ENCODE results near the gene RIC8A. TPM values are rescaled to one million over a fixed set of nuclear protein-coding genes. Genes with fewer than 3 reads are reported as not detected.

Gene RIC8A
- 155 and 193 TPM in 2 replicates for total RNA-seq

GRCh38 chr11:207208-207862 lies at the start of gene RIC8A, which contains the start of gene BET1L:
Gene RIC8A, plus strand, starts transcription at chr11:207708. Its CDS starts 1,147 bp downstream, at chr11:208855.
Gene BET1L, minus strand, starts transcription at chr11:207399. Its CDS starts 78 bp downstream, at chr11:207321.

DNA sequence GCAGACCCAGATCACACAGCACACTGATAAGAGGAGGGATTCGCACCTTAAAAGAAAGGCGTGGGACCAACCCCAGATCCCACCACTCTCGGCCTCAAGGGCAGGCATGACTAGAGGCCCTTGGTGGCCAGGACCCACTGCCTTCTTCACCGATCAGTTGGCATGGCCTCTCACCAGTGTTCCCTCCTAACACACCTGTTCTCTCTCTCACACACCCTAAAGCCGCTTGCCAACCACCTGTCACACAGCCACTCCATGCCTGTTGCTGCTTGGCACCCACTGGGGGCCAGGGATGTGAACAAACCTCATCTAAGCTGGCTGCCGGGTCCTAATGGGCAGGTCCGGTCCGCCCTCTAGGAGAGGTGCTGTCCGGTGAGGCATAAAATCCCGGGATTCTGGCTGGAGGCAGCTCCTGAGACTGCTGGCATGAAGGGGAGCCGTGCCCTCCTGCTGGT lies 14.8 kb upstream of the RIC8A start, which contains the start of gene SCGB1C1:
TSS of gene SCGB1C1 (plus strand) at position 405 of the 455 bp plus-strand sequence. CDS start at position 427, 22 bp downstream.

DNA sequence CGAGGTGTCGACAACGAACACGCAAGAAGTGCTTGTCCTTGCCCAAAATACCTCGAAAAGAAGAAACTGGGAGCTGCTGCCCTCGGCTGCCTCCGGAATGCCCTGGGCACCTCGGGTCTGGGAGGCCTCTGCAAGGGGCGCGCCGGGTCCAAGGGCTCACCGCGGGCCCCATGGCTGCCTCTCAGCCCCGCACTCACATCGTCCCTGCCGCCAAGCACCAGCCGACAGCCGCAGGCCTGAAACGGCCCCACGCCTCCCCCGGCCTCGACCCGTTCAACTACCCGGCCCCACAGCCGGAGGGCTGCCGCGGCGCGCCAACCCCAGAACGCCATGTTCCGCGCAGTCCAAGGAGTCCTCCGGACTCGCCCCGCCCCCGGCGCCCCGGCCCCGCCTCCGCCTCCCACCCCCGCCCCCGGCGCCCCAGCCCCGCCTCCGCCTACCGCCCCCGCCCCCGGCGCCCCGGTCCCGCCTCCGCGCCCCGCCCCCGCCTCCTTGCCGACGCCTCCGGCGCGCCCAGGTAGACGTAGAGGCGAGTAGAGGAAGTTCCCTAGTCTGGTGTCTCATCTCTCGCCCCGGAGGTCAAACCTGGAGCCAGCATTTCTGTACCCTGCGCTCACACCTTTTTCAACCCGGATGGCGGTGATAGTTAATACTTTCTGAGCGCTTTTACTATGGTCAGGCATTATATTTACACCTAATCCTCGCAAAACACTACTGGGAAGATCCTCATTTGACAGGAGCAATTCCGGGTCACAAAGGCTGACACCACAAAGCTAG lies 28.7 kb downstream of the RIC8A start, which contains the start of gene SIRT3:
TSS of gene SIRT3 (minus strand) at position 346 of the 777 bp plus-strand sequence. CDS start at position 332, 14 bp downstream.

GRCh38 chr11:236774-237767 lies 29.6 kb downstream of the RIC8A start, which contains the start of gene PSMD13:
Gene PSMD13, plus strand, starts transcription at chr11:236976. Its CDS starts 74 bp downstream, at chr11:237050.

Other genes with a start within 250 kb of the RIC8A start
- gene SCGB1C1, start 14.6 kb upstream of the RIC8A start, total RNA-seq: not detected in 2 replicates
- gene BET1L, start 309 bp upstream of the RIC8A start, total RNA-seq: 15.8 and 19.8 TPM in 2 replicates
- 5.8 and 10.2 TPM in 2 replicates for gene SIRT3, start 28.6 kb downstream of the RIC8A start, total RNA-seq
- 139 and 151 TPM in 2 replicates for gene PSMD13, start 29.3 kb downstream of the RIC8A start, total RNA-seq
- not detected in 2 replicates for gene NLRP6, start 70.7 kb downstream of the RIC8A start, total RNA-seq
- 7.5 and 14.0 TPM in 2 replicates for gene PGGHG, start 81.4 kb downstream of the RIC8A start, total RNA-seq
- not detected in 2 replicates for gene IFITM5, start 91.8 kb downstream of the RIC8A start, total RNA-seq
- 57.8 and 90.5 TPM in 2 replicates for gene IFITM2, start 100.1 kb downstream of the RIC8A start, total RNA-seq
- 49.6 and 79.5 TPM in 2 replicates for gene IFITM1, start 106.3 kb downstream of the RIC8A start, total RNA-seq
- gene IFITM3, start 113.2 kb downstream of the RIC8A start, total RNA-seq: 75.0 and 101 TPM in 2 replicates
- 1.9 and 3.6 TPM in 2 replicates for gene B4GALNT4, start 161.8 kb downstream of the RIC8A start, total RNA-seq
- gene PKP3, start 186.5 kb downstream of the RIC8A start, total RNA-seq: 1.3 and 1.6 TPM in 2 replicates
- gene SIGIRR, start 207.3 kb downstream of the RIC8A start, total RNA-seq: 13.1 and 13.8 TPM in 2 replicates
- not detected in 2 replicates for gene ANO9, start 234.3 kb downstream of the RIC8A start, total RNA-seq
- 30.9 and 42.6 TPM in 2 replicates for gene PTDSS2, start 242.6 kb downstream of the RIC8A start, total RNA-seq